ENCODE measurements around the gene PDXDC1. TPM values are rescaled to one million over a fixed set of nuclear protein-coding genes. Genes with fewer than 3 reads are reported as not detected.
"Not testable (repeated sequence)": the region's sequence is repeated elsewhere in the genome, so short reads cannot be mapped to it uniquely, and the experiment has no call there.

Gene PDXDC1
- total and polyA plus RNA-seq, 9 of the 15 experiments (the other 6 are each of a cell fraction or from before 2014, with no cell fraction given), result 5.1 to 95.4 (median 45.8) TPM

DNA sequence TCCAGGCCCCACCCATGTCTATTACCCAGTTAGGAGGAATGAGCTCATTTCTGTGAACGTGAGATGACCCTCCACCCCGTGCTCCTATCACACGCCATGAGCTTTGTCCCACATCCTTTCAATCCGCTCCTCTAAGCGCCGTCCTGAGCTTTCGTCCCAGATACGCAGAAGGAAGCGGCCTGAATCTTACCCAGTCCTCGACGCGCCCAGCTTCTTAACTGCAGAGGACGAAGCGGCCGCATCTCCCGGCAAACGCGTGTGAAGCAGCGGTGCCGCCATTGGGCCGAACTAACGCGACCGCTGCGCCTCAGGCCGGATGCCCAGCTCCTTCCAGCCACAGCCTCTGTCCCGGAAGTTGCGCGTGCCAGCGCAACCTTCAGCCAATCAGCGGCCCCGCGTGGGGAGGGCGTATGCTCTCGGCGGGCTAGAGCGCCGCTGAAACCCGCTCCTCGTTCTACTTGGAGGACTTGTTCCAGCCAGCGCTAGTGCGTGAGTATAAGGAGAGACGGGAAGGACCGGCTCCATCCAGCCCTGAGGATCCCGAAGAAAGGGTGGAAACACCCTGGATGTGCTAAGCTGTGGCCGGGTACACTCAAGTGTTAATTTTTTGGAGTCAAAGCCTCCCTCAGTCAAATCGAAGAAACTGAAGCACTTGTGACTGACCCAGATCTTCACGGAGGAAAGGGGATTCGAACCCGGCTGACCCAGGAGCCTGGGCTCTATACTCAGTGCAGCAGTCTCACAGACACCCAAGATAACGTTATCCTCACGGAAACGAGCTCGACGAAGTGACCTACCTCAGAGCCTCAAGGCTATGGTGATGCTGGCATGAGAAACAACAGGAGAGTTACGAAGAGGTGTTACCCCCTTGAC is 119.4 kb downstream of the PDXDC1 start, which contains the start of gene RRN3:
Gene RRN3 (minus strand): TSS at position 318 of the 873 bp plus-strand sequence. CDS start 39 bp downstream, at position 279.
- BruUV-seq (replicated peaks), result TSS peak; percentile 97
- peak within 1 kb of the TSS; percentile 91 for H3K27ac ChIP-seq (ENCODE audit: extremely low read depth, low read depth, low read length)
- H4K20me1 ChIP-seq (replicated peaks; ENCODE audit: control insufficient read depth, insufficient read depth, low read length); H3K4me1 ChIP-seq (replicated peaks in 1 of 2; ENCODE audit: control insufficient read depth in 2 of 2, insufficient read depth in 2 of 2, low read length in 2 of 2); H3K9me3 ChIP-seq (replicated peaks; ENCODE audit: control insufficient read depth, insufficient read depth, low read depth, low read length); H3K9me1 ChIP-seq (ENCODE audit: control insufficient read depth, insufficient read depth, low read length); intact Hi-C loops (cut with micrococcal nuclease); H3K27me3 ChIP-seq (ENCODE audit: control insufficient read depth in 2 of 2, insufficient read depth in 2 of 2, low read length in 2 of 2); CTCF ChIA-PET (ENCODE audit: low intra/inter-chr PET ratio): not testable (repeated sequence)
- peak within 1 kb of the TSS; percentile 92 to 95 for H3K9ac ChIP-seq (ENCODE audit: insufficient read depth in 1 of 2, low read depth in 2 of 2, low read length in 2 of 2)
- in situ Hi-C loops (cut with MboI), result loop anchor here (25.0 kb wide), 1 partner anchor 1418 kb away; no protein-coding TSS in a partner anchor
- peak; percentile 99 for ATAC-seq
- H3K4me3 ChIP-seq, result peak within 1 kb of the TSS; percentile 66
- peak; percentile 32 for FAIRE-seq
- POLR2A ChIA-PET, result interaction anchor here (0.6 to 1.2 kb wide), 2 partner anchors 14 to 493 kb away, joined by 3 to 4 read pairs; no protein-coding TSS in a partner anchor
- peak within 1 kb of the TSS; percentile 96 for H3K4me2 ChIP-seq (ENCODE audit: insufficient read depth, low read length)
- H2AFZ ChIP-seq (ENCODE audit: low read depth, low read length), result peak within 1 kb of the TSS; percentile 96
- peaks cover 23% of the 10 kb centered on the region; the same call in 1 of the 3 replicates for H3K36me3 ChIP-seq (ENCODE audit: control insufficient read depth, insufficient read depth, low read length)
- 1% methylated on average over 47 of the region's 56 CpGs for WGBS (ENCODE audit: insufficient coverage, low coverage, missing lambda C conversion rate)
- peak; percentile 83 to 96 (median 86) for DNase-seq (ENCODE audit: extremely low read depth in 1 of 4, low spot score in 3 of 4)
- peaks cover 24% of the 10 kb centered on the region for H3K79me2 ChIP-seq (ENCODE audit: control insufficient read depth, insufficient read depth, low read length)
- peak; percentile 77 for TF ChIP-seq RBBP5 (IDR thresholded peaks at IDR 0.05; ENCODE audit: borderline replicate concordance, insufficient read depth, low read length, poor library complexity, severe bottlenecking)
- peak; percentile 82 for TF ChIP-seq PHF20 (IDR thresholded peaks at IDR 0.05; ENCODE audit: partially characterized antibody)
- peak; percentile 31 for TF ChIP-seq NEUROD1 (IDR thresholded peaks at IDR 0.05; ENCODE audit: borderline replicate concordance, low read depth, low read length, partially characterized antibody)
- 0 out of 2 replicates have a peak, but pooled peaks have one; percentile 12 for TF ChIP-seq EGR1 (conservative IDR thresholded peaks at IDR 0.05)
- peak; percentile 14 to 31; a peak in 2 of 4 replicates for TF ChIP-seq NONO (IDR thresholded peaks at IDR 0.05; ENCODE audit: low read depth in 2 of 2, low read length in 1 of 2)
- TF ChIP-seq SAP30 (IDR thresholded peaks at IDR 0.05; ENCODE audit: borderline replicate concordance, insufficient read depth, low read depth, low read length, poor library complexity, severe bottlenecking), result peak; percentile 39
- 0 out of 2 replicates have a peak, but pooled peaks have one; percentile 31 for TF ChIP-seq ZNF511 (CRISPR knock-in tag; IDR thresholded peaks at IDR 0.05)
- 0 out of 2 replicates have a peak, but pooled peaks have one; percentile 50 for TF ChIP-seq RREB1 (CRISPR knock-in tag; IDR thresholded peaks at IDR 0.05)

Data from K562 (cell line).